BLaER1 treated with 17β-estradiol and CSF1 and Interleukin-3, amounts not matched to agents 10 nM and 100 nM (cell line): Measurements from ENCODE around the gene SULT1B1.

Source experiments
- H3K27ac ChIP-seq, 11 experiments: shearing (Covaris generic); formaldehyde crosslinking; 2 replicates each; pipeline ENCODE4 v1.8.1; 2022
- H3K27me3 ChIP-seq, 11 experiments: shearing (Covaris generic); formaldehyde crosslinking; 2 replicates each; pipeline ENCODE4 v1.8.1; 2022
- H3K36me3 ChIP-seq, 11 experiments: shearing (Covaris generic); formaldehyde crosslinking; 2 replicates each; pipeline ENCODE4 v1.8.1; 2022
- H3K4me1 ChIP-seq, 10 experiments: shearing (Covaris generic); formaldehyde crosslinking; 2 replicates each; pipeline ENCODE4 v1.8.1; 2022
- H3K4me2 ChIP-seq, 11 experiments: shearing (Covaris generic); formaldehyde crosslinking; 2 replicates each; pipeline ENCODE4 v1.8.1; 2022
- H3K4me3 ChIP-seq, 10 experiments: shearing (Covaris generic); formaldehyde crosslinking; 2 replicates each; pipeline ENCODE4 v1.8.1; 2022
- H3K9ac ChIP-seq, 11 experiments: shearing (Covaris generic); formaldehyde crosslinking; 2 replicates each; pipeline ENCODE4 v1.8.1; 2022
- H3K9me3 ChIP-seq, 11 experiments: shearing (Covaris generic); formaldehyde crosslinking; replicated peaks in 1 of 11; 2 replicates each; pipeline ENCODE4 v1.8.1; 2022
- H4K20me1 ChIP-seq, 11 experiments: shearing (Covaris generic); formaldehyde crosslinking; 2 replicates each; pipeline ENCODE4 v1.8.1; 2022
- Cebpa-rat ChIP-seq, 11 experiments: shearing (Covaris generic); IDR thresholded peaks; 2 replicates each; pipeline ENCODE4 v1.8.1; 2022

Gene SULT1B1

GRCh38 chr4:69760455-69760854 is at the start of gene SULT1B1:
Gene SULT1B1 (minus strand): TSS chr4:69760620. CDS start chr4:69755217, 5,403 bp downstream.
- H4K20me1 ChIP-seq, result no peaks in the 10 kb centered on the region
- no peaks in the 10 kb centered on the region for H3K27me3 ChIP-seq
- peaks cover 0 to 55% (median 0%) of the 10 kb centered on the region in 10 experiments; a peak in 6 of 20 replicates for H3K4me1 ChIP-seq
- H3K4me2 ChIP-seq, result peak within 1 kb of the TSS in 5 of 11 experiments; percentile 5 to 72 (median 56); a peak in 8 of 22 replicates
- no peak for TF ChIP-seq Cebpa-rat (IDR thresholded peaks at IDR 0.05)
- H3K9ac ChIP-seq, result peak within 1 kb of the TSS in 3 of 11 experiments; percentile 56 to 68 (median 61); a peak in 7 of 22 replicates
- H3K4me3 ChIP-seq, result peak within 1 kb of the TSS in 3 of 10 experiments; percentile 30 to 39 (median 37); a peak in 4 of 20 replicates
- peak within 1 kb of the TSS in 5 of 11 experiments; percentile 37 to 80 (median 67); a peak in 10 of 22 replicates for H3K27ac ChIP-seq
- H3K36me3 ChIP-seq, result no peaks in the 10 kb centered on the region
- no peaks in the 10 kb centered on the region for H3K9me3 ChIP-seq

- no peaks in the 10 kb centered on the region for H3K9me3 ChIP-seq
- H3K4me2 ChIP-seq, result no peak overlapping the region
Observed at GRCh38 chr4:69800599-69800998, 40.2 kb upstream of the SULT1B1 start.

GRCh38 chr4:69799337-69799736 is 38.9 kb upstream of the SULT1B1 start:
- no peaks in the 10 kb centered on the region for H3K4me1 ChIP-seq
- no peaks in the 10 kb centered on the region for H3K36me3 ChIP-seq
- H3K4me3 ChIP-seq, result no peak overlapping the region
- H3K9ac ChIP-seq, result no peak overlapping the region
- H4K20me1 ChIP-seq, result no peaks in the 10 kb centered on the region
- no peak for TF ChIP-seq Cebpa-rat (IDR thresholded peaks at IDR 0.05)
- H3K27ac ChIP-seq, result no peak overlapping the region
- H3K27me3 ChIP-seq, result no peaks in the 10 kb centered on the region
- H3K4me2 ChIP-seq, result no peak overlapping the region
- no peaks in the 10 kb centered on the region for H3K9me3 ChIP-seq

More at GRCh38 chr4:69800599-69800998, 40.2 kb upstream of the SULT1B1 start:
- no peak for TF ChIP-seq Cebpa-rat (IDR thresholded peaks at IDR 0.05)
- Histone ChIP-seq H3K27ac (no peak overlapping the region), H3K27me3 (no peaks in the 10 kb centered on the region), H3K36me3 (no peaks in the 10 kb centered on the region), H4K20me1 (no peaks in the 10 kb centered on the region), H3K4me1 (no peaks in the 10 kb centered on the region), H3K4me3 (no peak overlapping the region), H3K9ac (no peak overlapping the region)

GRCh38 chr4:69793732-69794131 is 33.3 kb upstream of the SULT1B1 start:
- H3K4me2 ChIP-seq, result no peak overlapping the region
- H3K9ac ChIP-seq, result no peak overlapping the region
- H4K20me1 ChIP-seq, result no peaks in the 10 kb centered on the region
- H3K36me3 ChIP-seq, result no peaks in the 10 kb centered on the region
- no peaks in the 10 kb centered on the region for H3K27me3 ChIP-seq
- no peak for TF ChIP-seq Cebpa-rat (IDR thresholded peaks at IDR 0.05)
- H3K27ac ChIP-seq, result no peak overlapping the region
- no peak overlapping the region for H3K4me3 ChIP-seq
- no peaks in the 10 kb centered on the region for H3K9me3 ChIP-seq
- H3K4me1 ChIP-seq, result no peaks in the 10 kb centered on the region

- H3K9me3 ChIP-seq, result peaks cover 9 to 14% (median 11%) of the 10 kb centered on the region in 11 experiments; a peak in 20 of 22 replicates
- no peak overlapping the region for H3K27ac ChIP-seq
- no peak for TF ChIP-seq Cebpa-rat (IDR thresholded peaks at IDR 0.05)
- no peaks in the 10 kb centered on the region for H4K20me1 ChIP-seq
- H3K4me2 ChIP-seq, result no peak overlapping the region
- H3K4me3 ChIP-seq, result no peak overlapping the region
- no peaks in the 10 kb centered on the region for H3K36me3 ChIP-seq
- H3K9ac ChIP-seq, result no peak overlapping the region
- no peaks in the 10 kb centered on the region for H3K4me1 ChIP-seq
- H3K27me3 ChIP-seq, result no peaks in the 10 kb centered on the region
Observed at GRCh38 chr4:69787879-69788278, 27.5 kb upstream of the SULT1B1 start.

- no peak overlapping the region for H3K9ac ChIP-seq
- no peaks in the 10 kb centered on the region for H3K4me1 ChIP-seq
- H3K36me3 ChIP-seq, result no peaks in the 10 kb centered on the region
- TF ChIP-seq Cebpa-rat (IDR thresholded peaks at IDR 0.05), result no peak
- H4K20me1 ChIP-seq, result no peaks in the 10 kb centered on the region
- no peak overlapping the region for H3K4me3 ChIP-seq
- H3K27ac ChIP-seq, result no peak overlapping the region
- no peaks in the 10 kb centered on the region for H3K27me3 ChIP-seq
- H3K9me3 ChIP-seq, result peaks cover 11 to 21% (median 16%) of the 10 kb centered on the region in 11 experiments; a peak in 20 of 22 replicates
- H3K4me2 ChIP-seq, result no peak overlapping the region
Observed at GRCh38 chr4:69786547-69786946, 26.1 kb upstream of the SULT1B1 start.

GRCh38 chr4:69785211-69785831 is 24.9 kb upstream of the SULT1B1 start:
- H3K27ac ChIP-seq, result no peak overlapping the region
- H3K9me3 ChIP-seq, result peaks cover 11 to 21% (median 16%) of the 10 kb centered on the region in 11 experiments; a peak in 20 of 22 replicates
- H3K9ac ChIP-seq, result no peak overlapping the region
- no peak for TF ChIP-seq Cebpa-rat (IDR thresholded peaks at IDR 0.05)
- H4K20me1 ChIP-seq, result no peaks in the 10 kb centered on the region
- H3K27me3 ChIP-seq, result no peaks in the 10 kb centered on the region
- no peaks in the 10 kb centered on the region for H3K4me1 ChIP-seq
- no peak overlapping the region for H3K4me3 ChIP-seq
- H3K36me3 ChIP-seq, result no peaks in the 10 kb centered on the region
- no peak overlapping the region for H3K4me2 ChIP-seq

- no peak for TF ChIP-seq Cebpa-rat (IDR thresholded peaks at IDR 0.05)
- H3K9me3 ChIP-seq, result peaks cover 11 to 21% (median 16%) of the 10 kb centered on the region in 11 experiments; a peak in 20 of 22 replicates
- H3K4me3 ChIP-seq, result no peak overlapping the region
- no peaks in the 10 kb centered on the region for H4K20me1 ChIP-seq
- H3K27me3 ChIP-seq, result no peaks in the 10 kb centered on the region
- H3K9ac ChIP-seq, result no peak overlapping the region
- H3K27ac ChIP-seq, result no peak overlapping the region
- H3K4me2 ChIP-seq, result no peak overlapping the region
- H3K36me3 ChIP-seq, result no peaks in the 10 kb centered on the region
- no peaks in the 10 kb centered on the region for H3K4me1 ChIP-seq
Observed at GRCh38 chr4:69782651-69783310, 22.4 kb upstream of the SULT1B1 start.

- no peak overlapping the region for H3K4me3 ChIP-seq
- peaks cover 11 to 21% (median 16%) of the 10 kb centered on the region in 11 experiments; a peak in 20 of 22 replicates for H3K9me3 ChIP-seq
- no peak overlapping the region for H3K9ac ChIP-seq
- H3K36me3 ChIP-seq, result no peaks in the 10 kb centered on the region
- H3K27me3 ChIP-seq, result no peaks in the 10 kb centered on the region
- TF ChIP-seq Cebpa-rat (IDR thresholded peaks at IDR 0.05), result no peak
- no peaks in the 10 kb centered on the region for H3K4me1 ChIP-seq
- no peak overlapping the region for H3K4me2 ChIP-seq
- no peak overlapping the region for H3K27ac ChIP-seq
- H4K20me1 ChIP-seq, result no peaks in the 10 kb centered on the region
Observed at GRCh38 chr4:69781458-69782418, 21.3 kb upstream of the SULT1B1 start.
